GM23338 (cell line): ENCODE results near the gene APOC1. TPM values are rescaled to one million over a fixed set of nuclear protein-coding genes. Genes with fewer than 3 reads are reported as not detected.
A peak's percentile ranks its signal among the peaks of the same experiment; 100 is the strongest.

Experiments used
- ATAC-seq: fragments of 200-7000 bp; cut with Tn5 transposase; 3 replicates; pipeline ENCODE4 v1.9.1; 2020
- DNase-seq: peaks from one replicate; pipeline ENCODE4 v3.0.0-alpha.2; 2015; ENCODE audit warnings: low spot score
- H2AFZ ChIP-seq: fragments of 200-600 bp; sonication (generic); 2 replicates; pipeline ENCODE4 v1.8.0; 2016; ENCODE audit warnings: antibody characterized with exemption, mild to moderate bottlenecking, moderate library complexity
- H3F3A ChIP-seq: fragments of 200-600 bp; sonication (generic); replicated peaks from 2 replicates; pipeline ENCODE4 v1.8.0; 2017; ENCODE audit warnings: antibody characterized with exemption, mixed run types, low read depth
- H3K27ac ChIP-seq: fragments of 200-600 bp; sonication (generic); 2 replicates; pipeline ENCODE4 v1.6.1; 2016; ENCODE audit warnings: low read depth
- H3K27me3 ChIP-seq: fragments of 200-600 bp; sonication (generic); 2 replicates; pipeline ENCODE4 v1.8.0; 2016; ENCODE audit warnings: mild to moderate bottlenecking, mixed run types, moderate library complexity; ENCODE audit not compliant: insufficient read depth
- H3K36me3 ChIP-seq: fragments of 200-600 bp; sonication (generic); 2 replicates; pipeline ENCODE4 v1.8.0; 2016; ENCODE audit warnings: mild to moderate bottlenecking; ENCODE audit not compliant: insufficient read depth
- H3K4me1 ChIP-seq: fragments of 200-600 bp; sonication (generic); 2 replicates; pipeline ENCODE4 v1.8.0; 2016; ENCODE audit warnings: mild to moderate bottlenecking, moderate library complexity; ENCODE audit not compliant: insufficient read depth
- H3K4me2 ChIP-seq: fragments of 200-600 bp; sonication (generic); 2 replicates; pipeline ENCODE4 v1.7.1; 2017; ENCODE audit warnings: mixed run types
- H3K4me3 ChIP-seq: fragments of 200-600 bp; sonication (generic); 2 replicates; pipeline ENCODE4 v1.6.1; 2016; ENCODE audit warnings: mixed run types
- H3K79me2 ChIP-seq: fragments of 200-600 bp; sonication (generic); replicated peaks from 2 replicates; pipeline ENCODE4 v1.8.0; 2017; ENCODE audit warnings: mild to moderate bottlenecking; ENCODE audit not compliant: insufficient read depth
- H3K9me2 ChIP-seq: fragments of 200-600 bp; sonication (generic); 2 replicates; pipeline ENCODE4 v1.8.0; 2017; ENCODE audit not compliant: insufficient read depth
- H4K20me1 ChIP-seq: fragments of 200-600 bp; sonication (generic); replicated peaks from 2 replicates; pipeline ENCODE4 v1.8.0; 2017; ENCODE audit warnings: mild to moderate bottlenecking; ENCODE audit not compliant: insufficient read depth
- H3K27ac Mint-ChIP-seq: 2 replicates; pipeline ENCODE4 v1.8.0; 2020; ENCODE audit warnings: inconsistent platforms, mild to moderate bottlenecking, moderate library complexity, mixed read lengths
- H3K27me3 Mint-ChIP-seq: 3 replicates; pipeline ENCODE4 v1.8.0; 2022; ENCODE audit warnings: low read depth, mild to moderate bottlenecking, moderate library complexity, mixed read lengths, inconsistent platforms; ENCODE audit not compliant: insufficient read depth, poor library complexity
- H3K36me3 Mint-ChIP-seq: 3 replicates; pipeline ENCODE4 v1.8.0; 2021; ENCODE audit warnings: low read depth, mild to moderate bottlenecking, inconsistent platforms, moderate library complexity, mixed read lengths
- H3K4me1 Mint-ChIP-seq: 3 replicates; pipeline ENCODE4 v1.8.0; 2020; ENCODE audit warnings: mild to moderate bottlenecking, inconsistent platforms, mixed read lengths
- H3K4me3 Mint-ChIP-seq: 3 replicates; pipeline ENCODE4 v1.8.0; 2021; ENCODE audit warnings: moderate library complexity, mild to moderate bottlenecking, inconsistent platforms, mixed read lengths
- H3K9me3 Mint-ChIP-seq: 3 replicates; pipeline ENCODE4 v1.8.0; 2020; ENCODE audit warnings: moderate library complexity, mild to moderate bottlenecking, inconsistent platforms, mixed read lengths
- CREB1 ChIP-seq: fragments of 250-450 bp; sonication (Bioruptor Pico); IDR thresholded peaks from 2 replicates; pipeline ENCODE4 v1.5.0; 2020; ENCODE audit warnings: low read depth, mild to moderate bottlenecking, moderate library complexity
- EZH2phosphoT487 ChIP-seq: fragments of 200-600 bp; sonication (generic); IDR thresholded peaks from one replicate; pipeline ENCODE4 v1.8.1; 2018; ENCODE audit warnings: antibody characterized with exemption; ENCODE audit not compliant: unreplicated experiment
- JUNB ChIP-seq: IDR thresholded peaks from one replicate; pipeline ENCODE4 v1.6.1; 2016; ENCODE audit warnings: antibody characterized with exemption; ENCODE audit not compliant: unreplicated experiment
- ZNF114 ChIP-seq: fragments of 250-450 bp; sonication (Bioruptor Pico); IDR thresholded peaks from 2 replicates; pipeline ENCODE4 v1.5.0; 2020; ENCODE audit warnings: mild to moderate bottlenecking, moderate library complexity
- ZNF331 ChIP-seq: fragments of 250-450 bp; sonication (Bioruptor Pico); IDR thresholded peaks from 2 replicates; pipeline ENCODE4 v1.5.0; 2020; ENCODE audit warnings: low read depth, mild to moderate bottlenecking, moderate library complexity
- polyA plus RNA-seq: library from polyadenylated mRNA; unstranded; fragments of >200 nt; fragmentation: Nextera tagmentation; extraction: Ambion mirVana; gene quantifications from 2 replicates; pipeline ENCODE4 v1.2.1, GENCODE V29; 2016
- total RNA-seq: library from RNA; depleted of rRNA; stranded (reverse); fragments of >200 nt; shearing (Covaris generic); gene quantifications from 2 replicates; pipeline ENCODE4 v1.2.3, GENCODE V29; 2014
- TF ChIP-seq, protein P1 (sequence below): fragments of 250-450 bp; sonication (Bioruptor Pico); IDR thresholded peaks from 2 replicates; pipeline ENCODE4 v1.5.0; 2020; ENCODE audit warnings: mild to moderate bottlenecking, moderate library complexity
- TF ChIP-seq, protein P2 (sequence below): IDR thresholded peaks from 2 replicates; pipeline ENCODE4 v1.6.1; 2016; ENCODE audit warnings: antibody characterized with exemption
- TF ChIP-seq, protein P3 (sequence below), 2 experiments: fragments of 200-600 bp in 1 of 2; sonication (generic) in 1 of 2; conservative IDR thresholded peaks; 2 replicates each; pipeline versions ENCODE4 v1.5.1 to v1.6.1; 2016 to 2017; ENCODE audit warnings: antibody characterized with exemption in 2 of 2, low read depth in 2 of 2, mild to moderate bottlenecking in 2 of 2, moderate library complexity in 1 of 2
- TF ChIP-seq, protein P4 (sequence below): IDR thresholded peaks from one replicate; pipeline ENCODE4 v1.6.1; 2018; ENCODE audit warnings: antibody characterized with exemption; ENCODE audit not compliant: unreplicated experiment

The APOC1 gene
- total and polyA plus RNA-seq, 2 experiments from 2014 or later, result 26.8 to 221 TPM

DNA sequence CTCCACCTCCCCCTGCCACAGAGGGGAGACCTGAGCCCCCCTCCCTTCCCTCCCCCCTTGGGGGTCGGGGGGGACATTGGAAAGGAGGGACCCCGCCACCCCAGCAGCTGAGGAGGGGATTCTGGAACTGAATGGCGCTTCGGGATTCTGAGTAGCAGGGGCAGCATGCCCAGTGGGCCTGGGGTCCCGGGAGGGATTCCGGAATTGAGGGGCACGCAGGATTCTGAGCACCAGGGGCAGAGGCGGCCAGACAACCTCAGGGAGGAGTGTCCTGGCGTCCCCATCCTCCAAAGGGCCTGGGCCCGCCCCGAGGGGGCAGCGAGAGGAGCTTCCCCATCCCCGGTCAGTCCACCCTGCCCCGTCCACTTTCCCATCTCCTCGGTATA lies 11.2 kb upstream of the APOC1 start (continued):
- TF ChIP-seq, protein P1, sequence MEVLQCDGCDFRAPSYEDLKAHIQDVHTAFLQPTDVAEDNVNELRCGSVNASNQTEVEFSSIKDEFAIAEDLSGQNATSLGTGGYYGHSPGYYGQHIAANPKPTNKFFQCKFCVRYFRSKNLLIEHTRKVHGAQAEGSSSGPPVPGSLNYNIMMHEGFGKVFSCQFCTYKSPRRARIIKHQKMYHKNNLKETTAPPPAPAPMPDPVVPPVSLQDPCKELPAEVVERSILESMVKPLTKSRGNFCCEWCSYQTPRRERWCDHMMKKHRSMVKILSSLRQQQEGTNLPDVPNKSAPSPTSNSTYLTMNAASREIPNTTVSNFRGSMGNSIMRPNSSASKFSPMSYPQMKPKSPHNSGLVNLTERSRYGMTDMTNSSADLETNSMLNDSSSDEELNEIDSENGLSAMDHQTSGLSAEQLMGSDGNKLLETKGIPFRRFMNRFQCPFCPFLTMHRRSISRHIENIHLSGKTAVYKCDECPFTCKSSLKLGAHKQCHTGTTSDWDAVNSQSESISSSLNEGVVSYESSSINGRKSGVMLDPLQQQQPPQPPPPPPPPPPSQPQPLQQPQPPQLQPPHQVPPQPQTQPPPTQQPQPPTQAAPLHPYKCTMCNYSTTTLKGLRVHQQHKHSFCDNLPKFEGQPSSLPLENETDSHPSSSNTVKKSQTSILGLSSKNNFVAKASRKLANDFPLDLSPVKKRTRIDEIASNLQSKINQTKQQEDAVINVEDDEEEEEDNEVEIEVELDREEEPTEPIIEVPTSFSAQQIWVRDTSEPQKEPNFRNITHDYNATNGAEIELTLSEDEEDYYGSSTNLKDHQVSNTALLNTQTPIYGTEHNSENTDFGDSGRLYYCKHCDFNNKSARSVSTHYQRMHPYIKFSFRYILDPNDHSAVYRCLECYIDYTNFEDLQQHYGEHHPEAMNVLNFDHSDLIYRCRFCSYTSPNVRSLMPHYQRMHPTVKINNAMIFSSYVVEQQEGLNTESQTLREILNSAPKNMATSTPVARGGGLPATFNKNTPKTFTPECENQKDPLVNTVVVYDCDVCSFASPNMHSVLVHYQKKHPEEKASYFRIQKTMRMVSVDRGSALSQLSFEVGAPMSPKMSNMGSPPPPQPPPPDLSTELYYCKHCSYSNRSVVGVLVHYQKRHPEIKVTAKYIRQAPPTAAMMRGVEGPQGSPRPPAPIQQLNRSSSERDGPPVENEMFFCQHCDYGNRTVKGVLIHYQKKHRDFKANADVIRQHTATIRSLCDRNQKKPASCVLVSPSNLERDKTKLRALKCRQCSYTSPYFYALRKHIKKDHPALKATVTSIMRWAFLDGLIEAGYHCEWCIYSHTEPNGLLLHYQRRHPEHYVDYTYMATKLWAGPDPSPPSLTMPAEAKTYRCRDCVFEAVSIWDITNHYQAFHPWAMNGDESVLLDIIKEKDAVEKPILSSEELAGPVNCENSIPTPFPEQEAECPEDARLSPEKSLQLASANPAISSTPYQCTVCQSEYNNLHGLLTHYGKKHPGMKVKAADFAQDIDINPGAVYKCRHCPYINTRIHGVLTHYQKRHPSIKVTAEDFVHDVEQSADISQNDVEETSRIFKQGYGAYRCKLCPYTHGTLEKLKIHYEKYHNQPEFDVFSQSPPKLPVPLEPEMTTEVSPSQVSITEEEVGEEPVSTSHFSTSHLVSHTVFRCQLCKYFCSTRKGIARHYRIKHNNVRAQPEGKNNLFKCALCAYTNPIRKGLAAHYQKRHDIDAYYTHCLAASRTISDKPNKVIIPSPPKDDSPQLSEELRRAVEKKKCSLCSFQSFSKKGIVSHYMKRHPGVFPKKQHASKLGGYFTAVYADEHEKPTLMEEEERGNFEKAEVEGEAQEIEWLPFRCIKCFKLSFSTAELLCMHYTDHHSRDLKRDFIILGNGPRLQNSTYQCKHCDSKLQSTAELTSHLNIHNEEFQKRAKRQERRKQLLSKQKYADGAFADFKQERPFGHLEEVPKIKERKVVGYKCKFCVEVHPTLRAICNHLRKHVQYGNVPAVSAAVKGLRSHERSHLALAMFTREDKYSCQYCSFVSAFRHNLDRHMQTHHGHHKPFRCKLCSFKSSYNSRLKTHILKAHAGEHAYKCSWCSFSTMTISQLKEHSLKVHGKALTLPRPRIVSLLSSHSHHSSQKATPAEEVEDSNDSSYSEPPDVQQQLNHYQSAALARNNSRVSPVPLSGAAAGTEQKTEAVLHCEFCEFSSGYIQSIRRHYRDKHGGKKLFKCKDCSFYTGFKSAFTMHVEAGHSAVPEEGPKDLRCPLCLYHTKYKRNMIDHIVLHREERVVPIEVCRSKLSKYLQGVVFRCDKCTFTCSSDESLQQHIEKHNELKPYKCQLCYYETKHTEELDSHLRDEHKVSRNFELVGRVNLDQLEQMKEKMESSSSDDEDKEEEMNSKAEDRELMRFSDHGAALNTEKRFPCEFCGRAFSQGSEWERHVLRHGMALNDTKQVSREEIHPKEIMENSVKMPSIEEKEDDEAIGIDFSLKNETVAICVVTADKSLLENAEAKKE, result no peak
- TF ChIP-seq CREB1 (CRISPR knock-in tag), result no peak
- no peak for TF ChIP-seq ZNF114 (CRISPR knock-in tag)
- TF ChIP-seq, protein P2, sequence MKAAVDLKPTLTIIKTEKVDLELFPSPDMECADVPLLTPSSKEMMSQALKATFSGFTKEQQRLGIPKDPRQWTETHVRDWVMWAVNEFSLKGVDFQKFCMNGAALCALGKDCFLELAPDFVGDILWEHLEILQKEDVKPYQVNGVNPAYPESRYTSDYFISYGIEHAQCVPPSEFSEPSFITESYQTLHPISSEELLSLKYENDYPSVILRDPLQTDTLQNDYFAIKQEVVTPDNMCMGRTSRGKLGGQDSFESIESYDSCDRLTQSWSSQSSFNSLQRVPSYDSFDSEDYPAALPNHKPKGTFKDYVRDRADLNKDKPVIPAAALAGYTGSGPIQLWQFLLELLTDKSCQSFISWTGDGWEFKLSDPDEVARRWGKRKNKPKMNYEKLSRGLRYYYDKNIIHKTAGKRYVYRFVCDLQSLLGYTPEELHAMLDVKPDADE, result no peak
- TF ChIP-seq ZNF331 (CRISPR knock-in tag), result no peak
- TF ChIP-seq EZH2phosphoT487, result no peak
- TF ChIP-seq JUNB, result no peak

DNA sequence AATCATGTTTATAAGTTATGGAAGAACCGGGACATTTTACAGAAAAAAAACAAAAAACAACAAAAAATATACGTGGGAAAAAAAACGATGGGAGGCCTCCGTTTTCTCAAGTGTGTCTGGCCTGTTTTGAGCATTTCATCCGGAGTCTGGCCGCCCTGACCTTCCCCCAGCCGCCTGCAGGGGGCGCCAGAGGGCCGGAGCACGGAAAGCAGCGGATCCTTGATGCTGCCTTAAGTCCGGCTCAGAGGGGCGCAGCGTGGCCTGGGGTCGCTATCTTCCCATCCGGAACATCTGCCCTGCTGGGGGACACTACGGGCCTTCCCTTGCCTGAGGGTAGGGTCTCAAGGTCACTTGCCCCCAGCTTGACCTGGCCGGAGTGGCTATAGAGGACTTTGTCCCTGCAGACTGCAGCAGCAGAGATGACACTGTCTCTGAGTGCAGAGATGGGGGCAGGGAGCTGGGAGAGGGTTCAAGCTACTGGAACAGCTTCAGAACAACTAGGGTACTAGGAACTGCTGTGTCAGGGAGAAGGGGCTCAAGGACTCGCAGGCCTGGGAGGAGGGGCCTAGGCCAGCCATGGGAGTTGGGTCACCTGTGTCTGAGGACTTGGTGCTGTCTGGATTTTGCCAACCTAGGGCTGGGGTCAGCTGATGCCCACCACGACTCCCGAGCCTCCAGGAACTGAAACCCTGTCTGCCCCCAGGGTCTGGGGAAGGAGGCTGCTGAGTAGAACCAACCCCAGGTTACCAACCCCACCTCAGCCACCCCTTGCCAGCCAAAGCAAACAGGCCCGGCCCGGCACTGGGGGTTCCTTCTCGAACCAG lies 10.6 kb upstream of the APOC1 start:
- H3K36me3 ChIP-seq, result peaks cover 34% of the 10 kb centered on the region
- peak overlapping the region; percentile 84; the same call in 1 of the 2 replicates for H3K27ac ChIP-seq
- H3K4me3 ChIP-seq, result no peak overlapping the region
- H2AFZ ChIP-seq, result no peak overlapping the region
- peaks cover 60% of the 10 kb centered on the region for H3F3A ChIP-seq
- no peak overlapping the region; the same call in 1 of the 2 replicates for H3K4me2 ChIP-seq
- peaks cover 34% of the 10 kb centered on the region for H3K27me3 Mint-ChIP-seq
- H3K36me3 Mint-ChIP-seq, result peaks cover 68% of the 10 kb centered on the region
- no peak overlapping the region for H3K27ac Mint-ChIP-seq
- peaks cover 17% of the 10 kb centered on the region for H3K4me1 ChIP-seq
- peaks cover 2% of the 10 kb centered on the region; the same call in 1 of the 3 replicates for H3K9me3 Mint-ChIP-seq
- no peak overlapping the region; the same call in 2 of the 3 replicates for H3K4me3 Mint-ChIP-seq
- peaks cover 17% of the 10 kb centered on the region for H3K4me1 Mint-ChIP-seq
- peak; percentile 80 for DNase-seq
- no peaks in the 10 kb centered on the region; the same call in 1 of the 2 replicates for H4K20me1 ChIP-seq
- H3K9me2 ChIP-seq, result no peaks in the 10 kb centered on the region
- peaks cover 20% of the 10 kb centered on the region for H3K79me2 ChIP-seq
- H3K27me3 ChIP-seq, result no peaks in the 10 kb centered on the region
- ATAC-seq, result peak; percentile 17
- TF ChIP-seq, protein P3, sequence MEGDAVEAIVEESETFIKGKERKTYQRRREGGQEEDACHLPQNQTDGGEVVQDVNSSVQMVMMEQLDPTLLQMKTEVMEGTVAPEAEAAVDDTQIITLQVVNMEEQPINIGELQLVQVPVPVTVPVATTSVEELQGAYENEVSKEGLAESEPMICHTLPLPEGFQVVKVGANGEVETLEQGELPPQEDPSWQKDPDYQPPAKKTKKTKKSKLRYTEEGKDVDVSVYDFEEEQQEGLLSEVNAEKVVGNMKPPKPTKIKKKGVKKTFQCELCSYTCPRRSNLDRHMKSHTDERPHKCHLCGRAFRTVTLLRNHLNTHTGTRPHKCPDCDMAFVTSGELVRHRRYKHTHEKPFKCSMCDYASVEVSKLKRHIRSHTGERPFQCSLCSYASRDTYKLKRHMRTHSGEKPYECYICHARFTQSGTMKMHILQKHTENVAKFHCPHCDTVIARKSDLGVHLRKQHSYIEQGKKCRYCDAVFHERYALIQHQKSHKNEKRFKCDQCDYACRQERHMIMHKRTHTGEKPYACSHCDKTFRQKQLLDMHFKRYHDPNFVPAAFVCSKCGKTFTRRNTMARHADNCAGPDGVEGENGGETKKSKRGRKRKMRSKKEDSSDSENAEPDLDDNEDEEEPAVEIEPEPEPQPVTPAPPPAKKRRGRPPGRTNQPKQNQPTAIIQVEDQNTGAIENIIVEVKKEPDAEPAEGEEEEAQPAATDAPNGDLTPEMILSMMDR (conservative IDR thresholded peaks at IDR 0.05; ENCODE audit: low read depth in 2 of 2), result peak; percentile 94 to 99
- TF ChIP-seq, protein P4, sequence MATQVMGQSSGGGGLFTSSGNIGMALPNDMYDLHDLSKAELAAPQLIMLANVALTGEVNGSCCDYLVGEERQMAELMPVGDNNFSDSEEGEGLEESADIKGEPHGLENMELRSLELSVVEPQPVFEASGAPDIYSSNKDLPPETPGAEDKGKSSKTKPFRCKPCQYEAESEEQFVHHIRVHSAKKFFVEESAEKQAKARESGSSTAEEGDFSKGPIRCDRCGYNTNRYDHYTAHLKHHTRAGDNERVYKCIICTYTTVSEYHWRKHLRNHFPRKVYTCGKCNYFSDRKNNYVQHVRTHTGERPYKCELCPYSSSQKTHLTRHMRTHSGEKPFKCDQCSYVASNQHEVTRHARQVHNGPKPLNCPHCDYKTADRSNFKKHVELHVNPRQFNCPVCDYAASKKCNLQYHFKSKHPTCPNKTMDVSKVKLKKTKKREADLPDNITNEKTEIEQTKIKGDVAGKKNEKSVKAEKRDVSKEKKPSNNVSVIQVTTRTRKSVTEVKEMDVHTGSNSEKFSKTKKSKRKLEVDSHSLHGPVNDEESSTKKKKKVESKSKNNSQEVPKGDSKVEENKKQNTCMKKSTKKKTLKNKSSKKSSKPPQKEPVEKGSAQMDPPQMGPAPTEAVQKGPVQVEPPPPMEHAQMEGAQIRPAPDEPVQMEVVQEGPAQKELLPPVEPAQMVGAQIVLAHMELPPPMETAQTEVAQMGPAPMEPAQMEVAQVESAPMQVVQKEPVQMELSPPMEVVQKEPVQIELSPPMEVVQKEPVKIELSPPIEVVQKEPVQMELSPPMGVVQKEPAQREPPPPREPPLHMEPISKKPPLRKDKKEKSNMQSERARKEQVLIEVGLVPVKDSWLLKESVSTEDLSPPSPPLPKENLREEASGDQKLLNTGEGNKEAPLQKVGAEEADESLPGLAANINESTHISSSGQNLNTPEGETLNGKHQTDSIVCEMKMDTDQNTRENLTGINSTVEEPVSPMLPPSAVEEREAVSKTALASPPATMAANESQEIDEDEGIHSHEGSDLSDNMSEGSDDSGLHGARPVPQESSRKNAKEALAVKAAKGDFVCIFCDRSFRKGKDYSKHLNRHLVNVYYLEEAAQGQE, result no peak
